Measurements from ENCODE around the gene STOML1. TPM values are rescaled to one million over a fixed set of nuclear protein-coding genes. Genes with fewer than 3 reads are reported as not detected.
A peak's percentile ranks its signal among the peaks of the same experiment; 100 is the strongest.

The STOML1 gene
- total and polyA plus RNA-seq, 8 donors: 5.2 to 13.2 (median 9.2) TPM

- 85 to 88% methylated on average over 13 of the region's 13 CpGs for WGBS, 2 donors
- Histone ChIP-seq H3K27ac (peak overlapping the region in 1 of 4 donors; percentile 30), H3K4me3 (no peak overlapping the region), H3K9me3 (no peaks in the 10 kb centered on the region), H3K27me3 (no peaks in the 10 kb centered on the region), H3K4me1 (peaks cover 0 to 33% (median 0%) of the 10 kb centered on the region in 3 donors), H3K36me3 (no peaks in the 10 kb centered on the region)
- FAIRE-seq (no peak), ATAC-seq (no peak), DNase-seq (no peak)
- intact Hi-C loops (cut with DNase I): no loop called here
- no peak for TF ChIP-seq CTCF (IDR thresholded peaks at IDR 0.05)
Measured at GRCh38 chr15:73985101-73985873, 6.8 kb downstream of the STOML1 start.

- peaks cover 0 to 28% (median 0%) of the 10 kb centered on the region in 3 donors for H3K4me1 ChIP-seq
- no peaks in the 10 kb centered on the region for H3K27me3 ChIP-seq
- intact Hi-C loops (cut with DNase I): no loop called here
- ATAC-seq (no peak), FAIRE-seq (no peak), DNase-seq (no peak)
- TF ChIP-seq CTCF (IDR thresholded peaks at IDR 0.05): no peak
- H3K27ac ChIP-seq: peak overlapping the region in 1 of 4 donors; percentile 30
- no peaks in the 10 kb centered on the region for H3K36me3 ChIP-seq
- 80 to 86% methylated on average over 13 of the region's 13 CpGs for WGBS, 2 donors
- H3K9me3 ChIP-seq: no peaks in the 10 kb centered on the region
- no peak overlapping the region for H3K4me3 ChIP-seq
Measured at GRCh38 chr15:73984208-73984979, 7.7 kb downstream of the STOML1 start.

GRCh38 chr15:73983773-73984172, 8.3 kb downstream of the STOML1 start:
- 85 to 86% methylated on average over 9 of the region's 9 CpGs for WGBS, 2 donors
- ATAC-seq (no peak), DNase-seq (no peak), FAIRE-seq (no peak)
- Histone ChIP-seq H3K4me1 (peaks cover 0 to 22% (median 0%) of the 10 kb centered on the region in 3 donors), H3K27ac (peak overlapping the region in 1 of 4 donors; percentile 58), H3K36me3 (no peaks in the 10 kb centered on the region), H3K4me3 (no peak overlapping the region), H3K27me3 (no peaks in the 10 kb centered on the region), H3K9me3 (no peaks in the 10 kb centered on the region)
- intact Hi-C loops (cut with DNase I): no loop called here
- no peak for TF ChIP-seq CTCF (IDR thresholded peaks at IDR 0.05)

- ATAC-seq: peak in 3 of 4 donors; percentile 17 to 39 (median 37)
Measured at GRCh38 chr15:73983211-73983727, 8.8 kb downstream of the STOML1 start.

More at GRCh38 chr15:73983211-73983727, 8.8 kb downstream of the STOML1 start:
- peak in 1 of 6 donors; percentile 71 for DNase-seq
- Histone ChIP-seq H3K36me3 (no peaks in the 10 kb centered on the region), H3K4me3 (no peak overlapping the region), H3K27ac (peak overlapping the region in 2 of 4 donors; percentile 58 to 73), H3K27me3 (no peaks in the 10 kb centered on the region), H3K9me3 (no peaks in the 10 kb centered on the region), H3K4me1 (peaks cover 0 to 20% (median 0%) of the 10 kb centered on the region in 3 donors)
- no peak for TF ChIP-seq CTCF (IDR thresholded peaks at IDR 0.05)
- 70% methylated on average over 10 of the region's 10 CpGs for WGBS, 2 donors
- FAIRE-seq: no peak
- intact Hi-C loops (cut with DNase I): no loop called here

Measured in pancreas (tissue), 10 donors.